HG03097 (cell line): Measurements from ENCODE around the gene LCN15.
"Not testable (repeated sequence)": the region's sequence is repeated elsewhere in the genome, so short reads cannot be mapped to it uniquely, and the experiment has no call there.

Experiments
- ATAC-seq: cut with Tn5 transposase; IDR thresholded peaks from one replicate; pipeline ENCODE4 v1.9.1; 2021; ENCODE audit not compliant: unreplicated experiment, low FRiP score

LCN15 gene

GRCh38 chr9:136756836-136757235 lies 7.5 kb downstream of the LCN15 start:
- no peak for ATAC-seq

DNA sequence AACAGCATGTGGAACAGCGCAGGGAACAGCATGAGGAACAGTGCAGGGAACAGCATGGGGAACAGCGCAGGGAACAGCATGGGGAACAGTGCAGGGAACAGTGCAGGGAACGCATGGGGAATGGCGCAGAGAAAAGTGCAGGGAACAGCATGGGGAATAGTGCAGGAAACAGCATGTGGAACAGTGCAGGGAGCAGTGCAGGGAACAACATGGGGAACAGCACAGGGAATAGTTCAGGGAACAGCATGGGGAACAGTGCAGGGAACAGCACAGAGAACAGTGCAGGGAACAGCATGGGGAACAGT lies 8.2 kb downstream of the LCN15 start:
- no peak for ATAC-seq

GRCh38 chr9:136755302-136756133 lies 8.8 kb downstream of the LCN15 start:
- ATAC-seq: not testable (repeated sequence)

- ATAC-seq: no peak
Measured at GRCh38 chr9:136754626-136755301, 9.6 kb downstream of the LCN15 start.

GRCh38 chr9:136754059-136754572 lies 10.2 kb downstream of the LCN15 start:
- no peak for ATAC-seq

GRCh38 chr9:136753371-136754058 lies 10.8 kb downstream of the LCN15 start:
- no peak for ATAC-seq

DNA sequence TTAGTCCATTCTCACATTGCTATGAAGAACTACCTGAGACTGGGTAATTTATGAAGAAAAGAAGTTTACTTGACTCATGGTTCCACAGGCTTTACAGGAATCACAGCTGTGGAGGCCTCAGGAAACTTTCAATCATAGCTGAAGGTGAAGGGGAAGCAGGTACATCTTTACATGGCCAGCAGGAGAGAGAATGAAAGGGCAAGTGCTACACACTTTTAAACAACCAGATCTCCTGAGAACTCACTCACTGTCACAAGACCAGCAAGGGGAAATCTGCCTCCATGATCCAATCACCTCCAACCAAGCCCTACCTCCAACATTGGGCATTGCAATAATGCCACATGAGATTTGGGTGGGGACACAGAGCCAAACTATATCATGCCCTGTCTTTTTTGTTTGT lies 12.5 kb downstream of the LCN15 start:
- ATAC-seq: no peak

DNA sequence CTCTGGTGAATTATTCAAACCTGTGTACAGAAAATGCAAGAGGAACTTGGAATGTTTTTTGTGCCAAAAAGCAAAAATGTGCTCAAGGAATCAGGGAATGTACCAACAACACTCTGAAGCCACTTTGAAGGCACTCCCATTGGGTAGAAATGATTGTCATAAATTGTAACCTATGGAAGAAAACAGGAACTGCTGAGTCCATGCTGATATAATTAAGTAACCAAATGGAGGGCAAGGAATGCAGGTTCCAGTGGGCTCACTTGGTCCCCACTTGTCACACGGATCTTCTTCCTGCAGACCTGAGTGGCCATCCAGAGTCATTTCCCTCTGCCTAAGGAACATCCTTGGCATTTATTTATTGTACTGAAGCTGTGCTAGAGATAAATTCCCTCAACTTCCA lies 13.1 kb downstream of the LCN15 start:
- ATAC-seq: no peak

GRCh38 chr9:136750526-136750925 lies 13.8 kb downstream of the LCN15 start:
- ATAC-seq: no peak

GRCh38 chr9:136748666-136749611 lies 15.4 kb downstream of the LCN15 start:
- no peak for ATAC-seq

DNA sequence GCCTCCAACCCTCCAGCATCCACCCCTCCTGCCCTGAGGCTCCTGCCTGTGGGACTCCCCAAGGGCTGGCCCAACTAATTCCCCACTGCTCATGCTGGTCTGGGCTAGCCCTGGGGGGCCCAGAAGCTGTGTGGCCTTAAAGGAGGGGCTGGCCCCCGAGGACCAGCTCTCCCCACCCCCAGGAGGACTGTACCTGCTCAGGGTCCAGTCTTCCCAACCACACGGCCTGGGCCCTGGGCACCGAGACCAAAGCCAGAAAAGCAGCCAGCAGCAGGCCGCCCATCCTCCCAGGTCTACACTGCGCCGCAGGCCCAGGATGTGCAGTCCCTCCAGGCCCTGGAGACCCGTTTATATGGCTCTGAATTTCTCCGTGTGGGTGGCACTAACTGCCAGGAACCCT lies 16.1 kb downstream of the LCN15 start, which contains the start of gene LCN6:
LCN6 (minus strand) TSS at position 325 of the 400 bp plus-strand sequence; CDS start at position 283, 42 bp downstream.
- ATAC-seq: no peak

- no peak for ATAC-seq
Measured at GRCh38 chr9:136747161-136748060, 16.9 kb downstream of the LCN15 start.

GRCh38 chr9:136746621-136747020 lies 17.7 kb downstream of the LCN15 start:
- ATAC-seq: no peak

- no peak for ATAC-seq
Measured at GRCh38 chr9:136746155-136746490, 18.2 kb downstream of the LCN15 start.

GRCh38 chr9:136745389-136746154 lies 18.7 kb downstream of the LCN15 start:
- ATAC-seq: no peak

DNA sequence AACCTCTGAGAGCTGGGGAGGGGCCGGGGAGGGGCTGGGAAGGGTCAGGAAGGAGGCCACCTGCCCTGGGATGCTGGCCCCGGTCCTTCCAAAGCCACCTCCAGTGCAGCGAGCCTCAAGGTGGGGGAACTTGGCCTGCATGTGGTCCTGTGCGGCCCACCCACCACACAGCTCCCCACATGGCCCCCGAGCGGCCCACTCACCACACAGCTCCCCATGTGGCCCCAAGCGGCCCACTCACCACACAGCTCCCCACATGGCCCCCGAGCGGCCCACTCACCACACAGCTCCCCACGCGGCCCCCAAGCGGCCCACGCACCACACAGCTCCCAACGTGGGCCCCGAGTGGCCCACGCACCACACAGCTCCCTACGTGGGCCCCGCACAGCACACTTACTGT lies 19.5 kb downstream of the LCN15 start:
- ATAC-seq: no peak

- no peak for ATAC-seq
Measured at GRCh38 chr9:136743639-136744211, 20.6 kb downstream of the LCN15 start.
